Right renal pelvis (tissue), 4 donors: ENCODE results near the gene BSN. TPM values are rescaled to one million over a fixed set of nuclear protein-coding genes. Genes with fewer than 3 reads are reported as not detected.

ENCODE experiments used
- DNase-seq, 4 donors: peaks; one replicate each; pipeline ENCODE4 v3.0.0-alpha.2; 2013; ENCODE audit warnings: low read depth in 4 of 4, low spot score in 3 of 4, missing footprints in 1 of 4
- polyA plus RNA-seq, 4 donors: library from polyadenylated mRNA; unstranded; fragments of 120-200 nt; gene quantifications; one replicate each; pipeline ENCODE4 v1.2.1, GENCODE V29; 2013; ENCODE audit not compliant: insufficient read length in 4 of 4

Gene BSN
- polyA plus RNA-seq, 4 donors: 0.98 to 1.8 (median 1.5) TPM

GRCh38 chr3:49591615-49592014 is 37.3 kb downstream of the BSN start:
- DNase-seq: no peak

DNA sequence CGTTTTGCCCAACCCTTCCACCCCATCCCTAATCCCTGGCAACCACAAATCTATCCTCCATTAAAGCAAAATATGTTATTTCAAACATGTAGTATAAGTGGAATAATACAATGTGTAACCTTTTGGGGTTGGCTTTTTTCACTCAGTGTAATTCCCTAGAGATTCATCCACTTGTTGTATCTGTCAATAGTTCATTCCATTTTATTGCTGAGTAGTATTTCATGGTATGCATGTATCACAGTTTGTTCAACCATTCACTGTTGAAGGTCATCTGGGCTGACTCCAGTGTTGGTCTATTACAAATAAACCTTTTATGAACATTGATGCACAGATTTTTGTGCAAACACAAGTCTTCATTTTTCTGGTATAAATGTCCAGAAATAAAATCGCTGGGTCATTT is 38.8 kb downstream of the BSN start:
- no peak for DNase-seq

GRCh38 chr3:49600781-49601180 is 46.5 kb downstream of the BSN start:
- DNase-seq: no peak

GRCh38 chr3:49601358-49602048 is 47.2 kb downstream of the BSN start:
- no peak for DNase-seq

DNA sequence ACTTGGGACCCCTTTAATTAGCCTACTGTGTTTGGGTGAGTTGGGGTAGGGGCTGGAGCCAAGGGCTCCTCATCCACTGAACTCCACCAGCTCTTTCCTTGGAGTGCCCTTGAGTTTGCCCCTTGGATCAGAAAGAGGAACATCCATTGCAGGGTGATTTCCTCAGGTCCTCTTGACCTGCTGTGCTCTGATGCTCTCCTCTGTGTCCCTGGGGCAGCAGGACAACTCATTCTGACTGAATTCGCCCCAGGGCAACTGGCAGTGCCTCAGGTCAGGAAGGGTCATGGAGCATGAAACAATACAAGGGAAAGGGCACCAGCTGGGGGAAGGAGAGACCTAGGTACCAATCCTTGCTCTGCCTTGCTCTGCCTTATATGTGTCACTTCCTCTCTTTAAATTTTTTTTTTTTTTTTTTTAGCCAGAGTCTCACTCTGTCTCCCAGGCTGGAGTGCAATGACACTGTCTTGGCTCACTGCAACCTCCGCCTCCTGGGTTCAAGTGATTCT is 47.8 kb downstream of the BSN start:
- no peak for DNase-seq

- DNase-seq: no peak
These were observed 48.7 kb downstream of the BSN start for GRCh38 chr3:49602877-49603411.

DNA sequence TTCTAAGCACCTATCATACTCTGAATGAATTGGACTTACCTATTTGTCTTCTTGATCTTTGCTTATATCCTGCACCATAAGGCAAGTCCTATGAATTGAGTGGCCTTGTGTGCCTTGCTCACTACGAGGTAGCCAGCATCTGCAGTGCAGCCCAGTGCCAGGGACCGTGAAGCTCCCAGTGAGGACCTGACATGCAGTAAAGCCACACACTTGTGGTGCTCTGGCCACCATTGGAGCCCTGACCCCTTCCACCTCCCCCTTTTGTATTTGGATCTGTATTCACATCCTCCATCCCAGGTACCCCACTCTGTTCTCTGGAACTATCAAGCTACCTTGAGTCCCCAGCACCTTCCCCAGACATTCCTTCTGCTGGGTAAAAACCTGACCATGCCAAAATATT is 52.1 kb downstream of the BSN start:
- no peak for DNase-seq

DNA sequence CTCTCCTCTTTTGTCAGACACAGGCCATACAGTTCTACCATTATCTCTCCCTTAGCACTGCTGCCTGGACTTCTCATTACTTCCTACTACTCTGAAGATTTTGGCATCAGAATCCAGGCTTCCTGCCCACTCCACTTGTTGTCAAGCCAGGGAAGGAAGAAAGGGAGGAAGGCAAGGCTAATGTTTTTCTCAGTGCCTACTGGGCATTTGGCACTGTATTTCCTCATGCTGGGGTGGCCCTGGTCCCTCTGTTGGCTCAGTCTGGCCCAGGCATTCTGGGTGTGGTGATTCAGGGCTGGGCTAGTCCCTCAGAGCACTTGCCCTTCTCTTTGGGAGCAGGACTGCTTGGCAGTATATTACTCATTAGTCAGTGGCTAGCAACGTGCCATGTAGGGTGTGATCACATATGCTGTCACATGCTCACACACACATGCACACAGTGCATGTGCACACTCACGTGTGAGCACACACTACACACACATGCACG is 52.9 kb downstream of the BSN start:
- no peak for DNase-seq

DNA sequence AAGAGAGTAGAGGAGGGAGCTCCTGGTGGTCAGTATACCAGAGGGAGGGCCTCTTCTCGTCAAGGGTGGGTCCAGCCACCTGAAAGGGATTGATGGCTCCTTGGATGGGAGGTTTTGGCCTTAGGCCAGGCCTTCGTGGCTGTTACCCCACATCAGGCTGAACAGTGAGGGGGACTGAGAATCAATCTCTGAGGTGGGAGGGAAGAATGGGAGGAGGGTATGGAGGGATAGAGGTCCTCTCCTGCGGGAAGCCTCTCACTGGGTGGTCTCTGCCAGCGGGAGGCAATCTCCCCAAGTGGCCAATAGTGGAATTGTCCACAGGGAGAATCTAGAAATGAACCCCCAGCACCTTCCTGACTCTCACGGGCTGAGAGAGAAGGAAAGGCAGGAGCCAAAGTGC is 53.5 kb downstream of the BSN start:
- DNase-seq: no peak

DNA sequence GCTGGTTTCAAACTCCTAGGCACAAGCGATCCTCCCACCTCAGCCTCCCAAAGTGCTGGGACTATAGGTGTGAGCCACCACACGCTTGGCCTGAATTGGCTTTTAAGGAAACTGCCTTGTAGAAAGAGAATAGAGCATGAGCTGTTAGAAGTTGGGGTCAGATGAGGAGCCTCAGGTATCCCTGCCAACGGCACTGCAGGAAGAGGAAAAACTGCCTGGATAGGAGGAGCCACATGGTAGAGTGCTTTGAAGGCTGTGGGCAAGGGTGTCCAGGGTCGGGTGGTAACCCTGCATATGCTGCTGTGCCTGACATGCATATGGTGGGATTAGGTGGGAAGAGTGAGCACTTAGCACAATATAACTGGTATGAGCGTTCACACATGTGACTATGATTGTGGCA is 55.0 kb downstream of the BSN start:
- no peak for DNase-seq

- no peak for DNase-seq
These were observed 55.5 kb downstream of the BSN start for GRCh38 chr3:49609815-49610214.

DNA sequence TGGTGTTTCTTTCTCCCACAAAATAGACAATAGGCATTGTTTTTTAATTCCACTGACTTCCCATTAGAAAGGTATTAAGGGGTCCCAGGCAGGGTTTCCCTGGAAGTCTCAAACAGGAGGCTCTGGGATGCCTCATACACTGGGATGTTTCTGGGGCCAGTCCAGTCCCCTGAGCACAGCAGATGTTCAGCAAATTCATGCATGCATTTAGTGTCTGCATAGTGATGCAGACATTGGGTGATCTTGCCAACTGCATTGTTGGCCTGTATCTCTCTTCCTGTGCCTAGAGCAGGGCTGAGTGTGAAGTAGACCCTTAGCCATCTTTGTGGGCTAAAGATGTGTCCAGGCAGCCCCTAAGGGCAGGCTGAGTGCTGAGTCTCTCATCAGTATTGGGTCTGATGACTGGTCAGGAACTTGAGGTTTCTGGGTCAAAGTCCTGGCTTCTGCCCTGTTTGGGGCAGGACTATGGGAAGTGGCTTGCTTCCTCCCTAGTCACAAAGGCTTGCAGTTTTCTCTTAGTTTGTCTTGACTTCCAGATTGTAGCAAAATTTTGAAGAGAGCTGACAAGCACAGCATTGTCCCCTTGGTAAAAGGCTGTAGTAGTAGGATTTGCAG is 56.5 kb downstream of the BSN start:
- DNase-seq: no peak

DNA sequence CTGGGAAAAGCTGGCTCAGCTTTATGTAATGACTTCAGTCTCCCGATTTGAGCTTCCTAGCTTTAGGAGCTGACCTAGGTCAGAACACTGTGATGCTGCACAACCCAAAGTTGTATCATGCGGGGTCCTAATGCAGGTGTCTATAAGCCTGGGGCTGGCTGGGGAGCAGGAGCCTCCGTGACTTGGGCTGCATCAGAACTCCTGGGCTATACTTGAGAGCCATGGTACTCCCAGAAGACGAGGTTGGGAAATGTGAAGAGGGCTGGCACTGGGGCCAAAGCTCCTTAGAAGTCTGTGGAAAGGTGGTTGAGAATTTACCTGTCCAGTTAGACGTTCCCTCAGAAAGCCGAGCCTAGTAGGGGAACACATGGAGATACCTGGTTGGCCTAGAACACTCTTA is 57.0 kb downstream of the BSN start:
- no peak for DNase-seq

DNA sequence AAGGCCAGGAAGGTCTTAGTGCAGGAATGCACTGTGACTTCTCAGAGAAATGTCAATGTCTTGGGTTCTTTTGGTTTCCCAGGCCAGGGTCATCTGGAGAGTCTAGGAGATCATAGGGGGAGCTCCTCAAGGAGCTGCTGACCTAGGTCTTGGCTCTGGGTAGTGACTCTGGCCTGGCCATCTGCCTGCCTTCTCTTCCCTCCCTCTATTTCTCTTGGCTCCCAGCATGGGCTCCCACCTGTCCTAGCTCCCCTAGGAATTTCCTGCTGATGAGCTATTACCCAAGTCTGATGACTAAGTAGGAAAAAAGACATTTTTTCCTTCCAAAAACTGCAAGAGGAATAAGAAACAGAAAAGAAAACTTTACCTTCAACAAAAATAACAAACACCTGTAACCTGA is 57.4 kb downstream of the BSN start:
- no peak for DNase-seq

DNA sequence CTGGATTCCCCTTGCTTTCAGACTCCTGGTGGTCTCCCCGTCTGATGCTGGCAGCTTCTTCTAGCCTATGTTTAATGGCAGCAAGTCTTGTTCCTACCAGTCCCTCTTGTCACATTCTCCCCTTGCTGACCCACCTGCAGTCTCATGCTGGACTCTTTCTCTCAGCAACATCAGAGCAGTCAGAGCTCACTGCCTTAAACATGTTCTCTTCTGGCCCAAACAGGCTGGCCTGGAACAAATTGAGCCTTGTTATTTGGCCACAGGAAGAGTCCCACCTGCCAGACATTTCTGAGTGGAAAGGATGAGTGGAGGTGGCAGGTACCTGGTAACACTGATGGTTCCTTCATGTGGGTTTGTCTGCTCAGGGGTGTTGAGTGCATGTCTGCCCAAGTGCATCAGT is 60.7 kb downstream of the BSN start:
- no peak for DNase-seq

GRCh38 chr3:49616061-49616460 is 61.8 kb downstream of the BSN start:
- no peak for DNase-seq

GRCh38 chr3:49616491-49616941 is 62.2 kb downstream of the BSN start:
- peak; percentile 13 to 49 (median 35) for DNase-seq

DNA sequence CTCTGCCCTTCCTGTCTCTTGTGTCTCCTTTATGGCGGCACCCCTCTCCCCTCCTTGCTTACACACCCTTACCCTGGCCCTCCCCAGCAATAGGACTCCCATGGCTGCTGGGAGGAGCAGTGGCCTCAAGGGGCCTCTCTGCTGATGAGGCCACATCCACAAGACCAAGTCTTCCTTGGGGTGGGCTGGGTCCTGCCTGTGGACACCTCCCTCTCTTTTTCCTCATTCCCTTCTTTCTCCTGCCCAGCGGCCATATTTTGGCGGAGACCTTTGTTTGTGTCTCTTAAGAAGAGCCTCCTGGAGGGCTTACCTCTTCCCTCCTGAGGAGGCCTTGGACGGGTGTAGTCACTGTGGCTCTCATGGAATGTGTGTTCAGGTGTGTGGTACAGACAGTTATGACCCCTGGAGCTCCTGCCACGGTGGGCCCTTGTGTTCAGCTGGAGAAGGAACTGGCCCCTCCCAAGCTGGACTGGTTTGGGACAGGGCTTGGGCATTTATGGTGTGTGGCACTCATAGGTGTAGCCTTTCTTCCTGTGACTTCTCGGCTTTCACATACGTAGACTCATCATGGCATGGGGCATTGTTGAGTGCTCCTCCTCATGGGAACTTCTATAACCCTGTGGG is 63.2 kb downstream of the BSN start:
- DNase-seq: no peak

DNA sequence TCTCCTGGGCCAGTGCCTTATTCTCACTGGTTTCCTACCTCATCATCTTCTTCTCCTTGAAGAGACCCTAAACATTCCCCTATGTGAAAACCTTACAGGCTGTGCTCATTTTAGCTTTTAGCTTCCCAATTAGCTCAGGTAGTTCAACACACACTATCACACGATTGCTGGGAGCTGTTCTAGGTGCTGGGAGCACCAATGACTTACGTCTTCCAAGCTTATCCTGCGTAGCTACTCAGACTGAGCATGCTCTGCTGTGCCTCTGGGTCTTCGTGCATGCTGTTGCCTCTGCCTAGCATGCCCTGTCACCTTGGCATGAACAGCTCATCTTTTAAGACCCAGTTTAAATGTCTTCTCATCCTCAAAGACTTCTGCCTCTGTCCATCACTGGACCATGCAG is 64.1 kb downstream of the BSN start:
- DNase-seq: no peak

- no peak for DNase-seq
These were observed 65.4 kb downstream of the BSN start for GRCh38 chr3:49619649-49620048.

DNA sequence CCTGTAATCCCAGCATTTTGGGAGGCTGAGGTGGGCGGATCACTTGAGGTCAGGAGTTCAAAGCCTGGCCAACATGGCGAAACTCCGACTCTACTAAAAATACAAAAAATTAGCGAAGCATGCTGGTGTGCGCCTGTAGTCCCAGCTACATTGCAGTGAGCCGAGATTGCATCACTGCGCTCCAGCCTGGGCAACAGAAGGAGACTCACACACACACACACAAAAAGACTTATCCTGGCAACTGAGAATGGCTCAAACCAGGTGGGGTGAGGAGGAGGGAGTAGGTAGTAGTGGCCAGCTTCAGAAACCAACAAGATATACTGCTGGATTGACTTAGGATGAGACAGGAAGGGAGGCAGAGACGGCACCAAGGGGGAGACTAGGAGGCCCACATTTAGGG is 66.5 kb downstream of the BSN start:
- no peak for DNase-seq

DNA sequence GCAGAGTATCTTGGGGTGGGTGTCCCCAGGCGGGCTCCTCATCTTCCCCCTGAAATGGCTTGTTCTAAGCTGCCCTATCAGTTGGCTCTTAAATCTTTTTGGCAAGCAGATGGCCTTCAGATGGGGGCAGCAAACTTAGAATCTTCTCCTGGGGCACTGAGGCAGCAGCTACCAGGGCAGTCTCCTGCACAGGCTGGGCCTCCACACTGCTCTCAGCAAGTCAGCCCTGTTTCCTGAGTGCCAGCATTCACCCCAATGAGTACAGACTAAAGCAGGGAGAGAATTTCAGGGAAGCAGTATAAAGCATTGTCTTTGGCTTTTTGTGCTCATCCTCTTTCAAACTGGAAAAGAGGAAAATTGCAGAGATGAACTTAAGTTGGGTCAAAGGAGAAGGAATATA is 68.8 kb downstream of the BSN start:
- no peak for DNase-seq
